ENCODE results near the gene NNT.
"Not testable (repeated sequence)": the region's sequence is repeated elsewhere in the genome, so short reads cannot be mapped to it uniquely, and the experiment has no call there.

Gene NNT

GRCh38 chr5:43712081-43712480 lies 109.1 kb downstream of the NNT start:
- DNase-seq (ENCODE audit: low read depth), result no peak

DNA sequence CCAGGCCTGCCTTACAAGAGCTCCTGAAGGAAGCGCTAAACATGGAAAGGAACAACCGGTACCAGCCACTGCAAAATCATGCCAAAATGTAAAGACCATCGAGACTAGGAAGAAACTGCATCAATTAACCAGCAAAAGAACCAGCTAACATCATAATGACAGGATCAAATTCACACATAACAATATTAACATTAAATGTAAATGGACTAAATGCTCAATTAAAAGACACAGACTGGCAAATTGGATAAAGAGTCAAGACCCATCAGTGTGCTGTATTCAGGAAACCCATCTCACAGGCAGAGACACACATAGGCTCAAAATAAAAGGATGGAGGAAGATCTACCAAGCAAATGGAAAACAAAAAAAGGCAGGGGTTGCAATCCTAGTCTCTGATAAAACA lies 116.8 kb downstream of the NNT start:
- DNase-seq (ENCODE audit: low read depth), result not testable (repeated sequence)

GRCh38 chr5:43728581-43728980 lies 125.6 kb downstream of the NNT start:
- no peak for DNase-seq (ENCODE audit: low read depth)

GRCh38 chr5:43729846-43730478 lies 127.0 kb downstream of the NNT start:
- DNase-seq (ENCODE audit: low read depth), result no peak

GRCh38 chr5:43730832-43731342 lies 127.9 kb downstream of the NNT start:
- DNase-seq (ENCODE audit: low read depth), result no peak

GRCh38 chr5:43731573-43731972 lies 128.6 kb downstream of the NNT start:
- no peak for DNase-seq (ENCODE audit: low read depth)

DNA sequence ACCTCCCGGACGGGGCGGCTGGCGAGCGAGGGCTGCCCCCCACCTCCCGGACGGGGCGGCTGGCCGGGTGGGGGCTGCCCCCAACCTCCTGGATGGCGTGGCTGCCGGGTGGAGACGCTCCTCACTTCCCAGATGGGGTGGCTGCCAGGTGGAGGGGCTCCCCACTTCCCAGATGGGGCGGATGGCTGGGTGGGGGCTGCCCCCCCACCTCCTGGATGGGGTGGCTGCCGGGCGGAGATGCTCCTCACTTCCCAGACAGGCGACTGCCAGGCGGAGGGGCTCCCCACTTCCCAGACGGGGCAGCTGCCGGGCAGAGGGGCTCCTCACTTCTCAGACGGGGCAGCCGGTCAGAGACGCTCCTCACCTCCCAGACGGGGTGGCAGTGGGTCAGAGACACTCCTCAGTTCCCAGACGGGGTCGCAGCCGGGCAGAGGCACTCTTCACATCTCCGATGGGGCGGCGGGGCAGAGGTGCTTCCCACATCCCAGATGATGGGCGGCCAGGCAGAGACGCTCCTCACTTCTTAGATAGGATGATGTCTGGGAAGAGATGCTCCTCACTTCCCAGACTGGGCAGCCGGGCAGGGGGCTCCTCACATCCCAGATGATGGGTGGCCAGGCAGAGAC lies 143.1 kb downstream of the NNT start:
- DNase-seq (ENCODE audit: low read depth), result not testable (repeated sequence)

- no peak for DNase-seq (ENCODE audit: low read depth)
Observed at GRCh38 chr5:43750809-43751208, 147.8 kb downstream of the NNT start.

DNA sequence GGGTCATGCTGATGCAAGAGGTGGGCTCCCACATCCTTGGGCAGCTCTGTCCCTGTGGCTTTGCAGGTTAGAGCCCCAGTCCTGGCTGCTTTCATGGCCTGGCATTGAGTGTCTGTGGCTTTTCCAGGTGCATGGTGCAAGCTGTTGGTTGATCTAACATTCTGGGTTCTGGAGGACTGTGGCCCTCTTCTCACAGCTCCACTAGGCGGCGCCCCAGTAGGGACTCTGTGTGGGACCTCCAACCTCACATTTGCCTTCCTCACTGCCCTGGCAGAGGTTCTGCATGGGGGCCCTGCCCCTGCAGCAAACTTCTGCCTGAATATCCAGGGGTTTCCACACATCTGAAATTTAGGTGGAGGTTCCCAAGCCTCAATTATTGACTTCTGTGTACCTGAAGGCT lies 150.1 kb downstream of the NNT start:
- DNase-seq (ENCODE audit: low read depth), result no peak
